HG03342 (cell line): ENCODE results near the gene SLC9B1.

Experiments used
- ATAC-seq: cut with Tn5 transposase; IDR thresholded peaks from one replicate; pipeline ENCODE4 v1.9.1; 2021; ENCODE audit warnings: mild to moderate bottlenecking, moderate library complexity; ENCODE audit not compliant: unreplicated experiment

Gene SLC9B1

GRCh38 chr4:103019308-103020124 is at the start of gene SLC9B1:
Gene SLC9B1, minus strand, starts transcription at chr4:103019705. Its CDS starts 27,994 bp downstream, at chr4:102991711.
- ATAC-seq, result peak; percentile 99

GRCh38 chr4:103067841-103068547 is 48.5 kb upstream of the SLC9B1 start:
- no peak for ATAC-seq

- ATAC-seq, result no peak
Observed at GRCh38 chr4:103060453-103061148, 41.1 kb upstream of the SLC9B1 start.

- no peak for ATAC-seq
Observed at GRCh38 chr4:103054030-103054429, 34.5 kb upstream of the SLC9B1 start.

GRCh38 chr4:103052779-103053178 is 33.3 kb upstream of the SLC9B1 start:
- ATAC-seq, result no peak

GRCh38 chr4:103052145-103052544 is 32.6 kb upstream of the SLC9B1 start:
- ATAC-seq, result no peak

- ATAC-seq, result no peak
Observed at GRCh38 chr4:103050736-103051436, 31.4 kb upstream of the SLC9B1 start.

GRCh38 chr4:103046416-103047290 is 27.1 kb upstream of the SLC9B1 start:
- ATAC-seq, result peak; percentile 96

- ATAC-seq, result no peak
Observed at GRCh38 chr4:103044183-103044582, 24.7 kb upstream of the SLC9B1 start.

- no peak for ATAC-seq
Observed at GRCh38 chr4:103036169-103036568, 16.7 kb upstream of the SLC9B1 start.

GRCh38 chr4:103032574-103032973 is 13.1 kb upstream of the SLC9B1 start:
- ATAC-seq, result peak; percentile 71

GRCh38 chr4:103030791-103031190 is 11.3 kb upstream of the SLC9B1 start:
- ATAC-seq, result no peak

- no peak for ATAC-seq
Observed at GRCh38 chr4:103029300-103029699, 9.8 kb upstream of the SLC9B1 start.

GRCh38 chr4:103026868-103027267 is 7.4 kb upstream of the SLC9B1 start:
- no peak for ATAC-seq

GRCh38 chr4:103024996-103025395 is 5.5 kb upstream of the SLC9B1 start:
- no peak for ATAC-seq

GRCh38 chr4:103021120-103021519 is 1.6 kb upstream of the SLC9B1 start:
- ATAC-seq, result no peak

- ATAC-seq, result no peak
Observed at GRCh38 chr4:103018391-103019307, 856 bp downstream of the SLC9B1 start.

- ATAC-seq, result no peak
Observed at GRCh38 chr4:103012551-103012950, 7.0 kb downstream of the SLC9B1 start.

GRCh38 chr4:103012060-103012459 is 7.4 kb downstream of the SLC9B1 start:
- no peak for ATAC-seq
